ENCODE measurements around the gene RUSC1.

The RUSC1 gene

DNA sequence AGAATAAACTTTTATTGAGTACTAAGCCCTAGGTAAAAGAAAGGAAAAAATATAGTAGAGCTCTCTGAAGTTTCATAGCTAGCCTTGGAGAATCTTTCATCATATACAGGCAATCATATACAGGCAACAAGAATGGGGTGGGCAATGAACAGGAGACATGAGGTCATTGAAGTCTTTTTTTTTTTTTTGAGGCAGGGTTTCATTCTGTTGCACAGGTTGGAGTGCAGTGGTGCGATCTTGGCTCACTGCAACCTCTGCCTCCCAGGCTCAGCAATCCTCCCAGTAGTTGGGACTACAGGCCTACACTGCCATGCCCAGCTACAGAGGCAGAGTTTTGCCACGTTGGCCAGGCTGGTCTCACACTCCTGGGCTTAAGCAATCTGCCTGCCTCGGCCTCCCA is 22.1 kb downstream of the RUSC1 start:
- Histone ChIP-seq H3K9me3 (ENCODE audit: insufficient read depth, low read length) (no peaks in the 10 kb centered on the region), H3K9ac (ENCODE audit: low read length) (no peak overlapping the region), H3K27me3 (ENCODE audit: low read length) (no peaks in the 10 kb centered on the region), H3K36me3 (ENCODE audit: low read length) (peaks cover 50% of the 10 kb centered on the region), H3F3A (ENCODE audit: insufficient read depth) (no peaks in the 10 kb centered on the region), H3K9me2 (replicated peaks; ENCODE audit: insufficient read depth, low read length) (no peaks in the 10 kb centered on the region), H2AFZ (ENCODE audit: low read depth, low read length, severe bottlenecking) (no peak overlapping the region), H3K27ac (ENCODE audit: low read depth, low read length) (no peak overlapping the region), H3K4me3 (ENCODE audit: insufficient read depth, low read length, poor library complexity, severe bottlenecking) (no peak overlapping the region), H4K20me1 (ENCODE audit: low read depth, low read length) (no peaks in the 10 kb centered on the region), H3K4me2 (ENCODE audit: low read depth, low read length, poor library complexity, severe bottlenecking) (no peak overlapping the region), H3K79me2 (ENCODE audit: insufficient read depth, low read length) (no peaks in the 10 kb centered on the region)
- TF ChIP-seq EZH2phosphoT487 (conservative IDR thresholded peaks at IDR 0.05; ENCODE audit: low read length): no peak
- TF ChIP-seq, protein P1, sequence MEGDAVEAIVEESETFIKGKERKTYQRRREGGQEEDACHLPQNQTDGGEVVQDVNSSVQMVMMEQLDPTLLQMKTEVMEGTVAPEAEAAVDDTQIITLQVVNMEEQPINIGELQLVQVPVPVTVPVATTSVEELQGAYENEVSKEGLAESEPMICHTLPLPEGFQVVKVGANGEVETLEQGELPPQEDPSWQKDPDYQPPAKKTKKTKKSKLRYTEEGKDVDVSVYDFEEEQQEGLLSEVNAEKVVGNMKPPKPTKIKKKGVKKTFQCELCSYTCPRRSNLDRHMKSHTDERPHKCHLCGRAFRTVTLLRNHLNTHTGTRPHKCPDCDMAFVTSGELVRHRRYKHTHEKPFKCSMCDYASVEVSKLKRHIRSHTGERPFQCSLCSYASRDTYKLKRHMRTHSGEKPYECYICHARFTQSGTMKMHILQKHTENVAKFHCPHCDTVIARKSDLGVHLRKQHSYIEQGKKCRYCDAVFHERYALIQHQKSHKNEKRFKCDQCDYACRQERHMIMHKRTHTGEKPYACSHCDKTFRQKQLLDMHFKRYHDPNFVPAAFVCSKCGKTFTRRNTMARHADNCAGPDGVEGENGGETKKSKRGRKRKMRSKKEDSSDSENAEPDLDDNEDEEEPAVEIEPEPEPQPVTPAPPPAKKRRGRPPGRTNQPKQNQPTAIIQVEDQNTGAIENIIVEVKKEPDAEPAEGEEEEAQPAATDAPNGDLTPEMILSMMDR (IDR thresholded peaks at IDR 0.05; ENCODE audit: insufficient read depth, low read length, poor library complexity, severe bottlenecking): no peak

DNA sequence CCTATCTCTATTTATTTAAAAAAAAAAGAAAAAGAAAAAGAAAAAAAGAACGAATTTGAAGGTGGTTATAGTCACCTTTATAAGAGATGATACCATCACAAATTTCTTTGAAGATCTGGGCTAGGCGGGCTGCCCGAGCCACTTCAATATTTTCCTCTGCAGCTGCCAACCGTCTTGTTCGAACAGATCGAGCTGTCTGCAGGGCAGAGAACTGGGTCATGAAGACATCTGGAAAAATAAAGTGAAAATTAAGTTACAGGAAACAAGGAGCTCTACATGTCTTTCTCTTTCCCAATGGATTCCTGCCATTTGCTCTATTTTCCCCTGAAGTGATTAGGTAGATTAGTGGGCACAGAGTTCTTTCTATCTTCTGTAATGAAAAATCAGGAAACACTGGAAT is 31.9 kb downstream of the RUSC1 start:
- Histone ChIP-seq H3K4me3 (ENCODE audit: insufficient read depth, low read length, poor library complexity, severe bottlenecking) (no peak overlapping the region), H3K79me2 (ENCODE audit: insufficient read depth, low read length) (no peaks in the 10 kb centered on the region), H3K27ac (ENCODE audit: low read depth, low read length) (no peak overlapping the region), H3K9me3 (ENCODE audit: insufficient read depth, low read length) (no peaks in the 10 kb centered on the region), H3K9ac (ENCODE audit: low read length) (no peak overlapping the region), H3K36me3 (ENCODE audit: low read length) (peaks cover 52% of the 10 kb centered on the region), H3K9me2 (replicated peaks; ENCODE audit: insufficient read depth, low read length) (no peaks in the 10 kb centered on the region), H3K4me2 (ENCODE audit: low read depth, low read length, poor library complexity, severe bottlenecking) (no peak overlapping the region), H2AFZ (ENCODE audit: low read depth, low read length, severe bottlenecking) (no peak overlapping the region), H3K27me3 (ENCODE audit: low read length) (no peaks in the 10 kb centered on the region), H3F3A (ENCODE audit: insufficient read depth) (no peaks in the 10 kb centered on the region), H4K20me1 (ENCODE audit: low read depth, low read length) (no peaks in the 10 kb centered on the region)
- no peak for TF ChIP-seq EZH2phosphoT487 (conservative IDR thresholded peaks at IDR 0.05; ENCODE audit: low read length)
- TF ChIP-seq, protein P1 (IDR thresholded peaks at IDR 0.05; ENCODE audit: insufficient read depth, low read length, poor library complexity, severe bottlenecking): no peak

DNA sequence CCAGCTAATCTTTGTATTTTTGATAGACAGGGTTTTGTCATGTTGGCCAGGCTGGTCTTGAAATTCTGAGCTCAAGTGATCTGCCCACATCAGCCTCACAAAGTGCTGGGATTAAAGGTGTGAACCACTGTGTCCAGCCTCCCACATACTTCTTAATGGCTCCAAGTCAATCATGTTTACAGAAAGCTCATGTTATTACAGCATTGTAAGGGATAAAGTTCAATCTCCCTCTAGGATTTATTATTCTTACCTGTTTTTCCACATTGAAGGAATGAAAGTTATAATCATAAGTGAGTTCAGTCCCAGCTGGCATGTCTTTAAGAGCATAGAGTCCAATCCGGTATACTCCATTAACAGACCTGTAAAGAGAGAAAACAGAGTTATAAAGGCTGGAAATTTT is 39.4 kb downstream of the RUSC1 start:
- Histone ChIP-seq H3K27me3 (ENCODE audit: low read length) (no peaks in the 10 kb centered on the region), H3K9me2 (replicated peaks; ENCODE audit: insufficient read depth, low read length) (no peaks in the 10 kb centered on the region), H3K79me2 (ENCODE audit: insufficient read depth, low read length) (no peaks in the 10 kb centered on the region), H3K4me2 (ENCODE audit: low read depth, low read length, poor library complexity, severe bottlenecking) (no peak overlapping the region), H3K9ac (ENCODE audit: low read length) (no peak overlapping the region), H4K20me1 (ENCODE audit: low read depth, low read length) (no peaks in the 10 kb centered on the region), H3F3A (ENCODE audit: insufficient read depth) (no peaks in the 10 kb centered on the region), H3K4me3 (ENCODE audit: insufficient read depth, low read length, poor library complexity, severe bottlenecking) (no peak overlapping the region), H3K9me3 (ENCODE audit: insufficient read depth, low read length) (no peaks in the 10 kb centered on the region), H3K36me3 (ENCODE audit: low read length) (peaks cover 13% of the 10 kb centered on the region; the same call in 1 of the 2 replicates), H3K27ac (ENCODE audit: low read depth, low read length) (no peak overlapping the region), H2AFZ (ENCODE audit: low read depth, low read length, severe bottlenecking) (no peak overlapping the region)
- no peak for TF ChIP-seq EZH2phosphoT487 (conservative IDR thresholded peaks at IDR 0.05; ENCODE audit: low read length)
- TF ChIP-seq, protein P1 (IDR thresholded peaks at IDR 0.05; ENCODE audit: insufficient read depth, low read length, poor library complexity, severe bottlenecking): no peak

Data from SU-DHL-6 (cell line).